ENCODE measurements around the gene RIPOR2.
A peak's percentile ranks its signal among the peaks of the same experiment; 100 is the strongest.
"Not testable (repeated sequence)": the region's sequence is repeated elsewhere in the genome, so short reads cannot be mapped to it uniquely, and the experiment has no call there.

The RIPOR2 gene

GRCh38 chr6:24797596-24798216 lies 138.1 kb downstream of the RIPOR2 start:
- DNase-seq = no peak

DNA sequence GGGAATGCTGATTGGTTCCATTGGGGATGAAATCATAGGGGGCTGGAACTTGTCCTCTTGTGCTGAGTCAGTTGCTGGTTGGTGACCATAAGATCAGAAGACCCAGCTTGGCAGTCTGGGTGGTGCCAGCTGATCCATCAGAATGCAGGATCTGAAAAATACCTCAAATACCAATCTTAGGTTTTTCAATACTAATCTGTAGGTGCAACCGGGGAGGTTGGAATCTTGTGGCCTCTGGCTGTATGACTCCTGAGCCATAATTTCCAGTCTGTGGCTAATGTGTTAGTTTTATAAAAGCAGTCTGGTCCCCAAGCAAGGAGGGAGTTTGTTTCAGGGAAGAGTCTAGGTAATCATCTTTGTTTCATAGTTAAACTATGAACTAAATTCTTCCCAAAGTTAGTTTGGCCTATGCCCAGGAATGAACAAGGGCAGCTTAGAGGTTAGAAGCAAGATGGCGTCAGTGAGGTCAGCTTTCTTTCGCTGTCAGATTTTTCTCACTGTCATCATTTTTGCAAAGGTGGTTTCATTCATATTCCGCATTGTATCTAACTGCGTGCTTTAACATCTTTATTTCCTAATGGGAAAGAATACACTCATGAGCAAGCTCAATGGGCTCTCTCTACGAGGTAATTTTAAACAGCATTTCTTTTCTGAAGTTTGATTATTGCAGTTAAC lies 139.0 kb downstream of the RIPOR2 start:
- DNase-seq = no peak

DNA sequence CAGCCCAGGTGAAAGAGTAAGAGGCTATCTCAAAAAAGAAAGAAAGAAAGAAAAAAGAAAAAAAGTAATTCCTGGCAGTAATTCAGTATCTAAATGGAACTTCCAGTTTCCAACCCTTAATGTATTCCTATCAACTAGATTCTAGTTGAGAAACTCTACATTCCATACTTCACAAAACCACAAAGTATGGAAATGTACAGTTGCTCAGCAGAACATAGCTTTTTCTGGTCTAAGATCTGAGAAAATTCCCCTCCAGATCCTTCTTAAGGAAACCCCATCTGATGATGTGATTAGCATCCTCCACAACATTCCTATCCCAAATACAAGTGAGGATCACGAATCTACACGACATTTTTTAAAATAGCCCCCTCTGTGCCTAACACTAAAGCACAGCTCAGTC lies 140.7 kb downstream of the RIPOR2 start:
- DNase-seq = no peak

DNA sequence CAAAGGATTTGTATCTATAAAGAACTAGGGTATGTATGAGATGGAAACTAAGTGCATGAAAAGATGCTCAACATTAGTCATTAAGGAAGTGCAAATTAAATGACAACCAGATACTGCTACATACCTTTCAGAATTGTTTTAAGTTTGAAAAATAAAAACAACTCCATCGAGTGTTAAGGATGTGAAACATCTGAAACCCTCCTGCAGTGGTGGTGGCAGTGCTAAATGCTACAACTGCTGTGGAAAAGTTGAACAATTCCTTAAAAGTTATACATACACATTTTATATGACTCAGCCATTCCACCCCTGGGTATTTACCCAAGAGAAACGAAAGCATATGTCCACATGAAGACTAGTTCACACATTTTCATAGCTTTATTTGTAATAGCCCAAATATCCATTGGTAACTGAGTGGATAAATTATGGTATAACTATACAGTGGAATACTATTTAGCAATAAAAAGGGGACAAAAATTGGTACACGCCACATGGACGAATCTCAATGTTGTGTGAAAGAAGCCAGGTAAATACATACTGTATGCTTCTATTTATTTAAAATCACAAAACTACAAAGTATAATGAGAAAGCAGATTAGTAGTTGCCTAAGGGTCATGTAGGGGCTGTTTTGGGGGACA lies 147.6 kb downstream of the RIPOR2 start:
- DNase-seq = no peak

DNA sequence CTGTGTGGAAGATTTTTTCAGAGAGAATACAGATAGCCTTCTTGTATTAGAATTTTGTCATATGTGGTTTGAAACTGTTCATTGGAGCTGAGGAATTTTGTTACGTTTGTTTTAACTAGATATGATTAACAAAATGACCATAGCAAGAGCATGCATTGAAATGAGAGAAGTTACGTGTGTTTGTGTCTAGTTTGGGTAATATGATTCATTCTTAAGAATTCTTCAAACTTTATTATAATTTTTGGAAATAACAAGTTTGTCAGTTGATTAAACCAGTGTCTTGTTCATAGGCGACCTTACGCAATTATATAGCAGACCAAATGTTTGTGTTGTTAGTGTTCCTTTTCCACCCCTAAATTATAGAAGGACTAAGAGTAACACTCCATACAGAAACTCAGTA lies 155.6 kb downstream of the RIPOR2 start:
- no peak for DNase-seq

GRCh38 chr6:24779416-24780016 lies 156.2 kb downstream of the RIPOR2 start:
- DNase-seq = no peak

- DNase-seq = no peak
These were observed 156.9 kb downstream of the RIPOR2 start for GRCh38 chr6:24778878-24779277.

DNA sequence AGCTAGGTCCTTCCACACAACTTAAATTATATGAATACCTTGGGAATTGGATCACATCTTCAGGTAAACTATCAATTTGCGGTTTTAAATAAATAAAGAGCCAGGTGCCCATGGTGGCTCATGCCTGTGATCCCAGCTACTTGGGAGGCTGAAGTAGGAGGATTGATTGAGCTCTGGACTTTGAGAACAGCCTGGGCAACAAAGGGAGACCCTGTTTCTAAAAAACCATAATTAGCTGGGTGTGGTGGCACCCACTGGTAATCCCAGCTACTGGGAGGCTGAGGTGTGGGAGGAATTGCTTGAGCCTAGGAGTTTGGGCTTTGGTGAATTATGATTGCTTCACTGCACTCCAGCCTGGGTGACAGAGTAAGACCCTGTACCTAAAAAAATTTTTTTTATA lies 157.6 kb downstream of the RIPOR2 start:
- no peak for DNase-seq

DNA sequence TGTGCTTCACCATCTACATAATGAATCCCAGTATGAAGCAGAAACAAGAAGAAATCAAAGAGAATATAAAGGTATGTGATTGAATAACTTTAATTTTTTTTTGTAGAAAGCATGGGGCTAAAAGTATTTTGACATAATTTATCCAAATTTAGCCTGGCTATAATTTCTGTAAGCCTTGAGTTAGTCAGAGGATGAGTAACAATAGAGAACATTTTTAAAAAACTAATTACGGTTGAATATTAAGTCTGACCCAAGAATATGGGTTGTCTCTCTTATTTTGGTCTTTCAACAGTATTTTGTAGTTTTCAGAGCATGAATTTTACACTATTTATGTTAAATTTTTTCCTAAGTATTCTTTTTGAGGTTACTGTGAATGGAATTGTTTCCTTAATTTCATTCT lies 158.5 kb downstream of the RIPOR2 start:
- no peak for DNase-seq

DNA sequence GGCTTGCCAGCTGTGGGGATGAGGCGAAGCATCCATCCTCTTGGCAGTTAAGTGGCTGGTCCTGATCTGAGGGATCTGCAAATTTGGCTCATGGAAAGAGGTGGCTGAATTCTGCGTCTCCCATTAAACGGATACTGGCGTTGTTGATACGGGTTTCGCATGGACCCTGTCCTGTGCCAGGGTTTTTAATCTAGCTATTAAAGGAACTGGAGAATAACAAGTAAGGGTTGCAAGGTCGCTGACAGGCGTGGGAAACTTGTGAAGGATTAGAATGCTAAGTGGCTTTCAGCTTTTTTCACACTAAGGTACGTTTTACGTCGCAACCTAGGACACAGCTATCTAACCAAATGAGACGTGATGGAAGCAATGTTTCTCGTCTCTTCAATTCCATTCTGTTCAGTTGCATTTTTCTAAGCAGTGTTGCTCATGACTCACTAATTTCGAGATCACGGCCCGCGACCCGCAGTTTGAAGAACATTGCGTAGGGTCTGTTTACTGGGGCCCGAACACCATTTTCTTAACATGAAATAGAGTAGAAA lies 160.2 kb downstream of the RIPOR2 start:
- DNase-seq = no peak

GRCh38 chr6:24774696-24775519 lies 160.9 kb downstream of the RIPOR2 start, which contains the start of gene GMNN:
Gene GMNN (plus strand): TSS chr6:24774937. CDS start chr6:24777247, 2,310 bp downstream.
- peak; percentile 78 for DNase-seq

DNA sequence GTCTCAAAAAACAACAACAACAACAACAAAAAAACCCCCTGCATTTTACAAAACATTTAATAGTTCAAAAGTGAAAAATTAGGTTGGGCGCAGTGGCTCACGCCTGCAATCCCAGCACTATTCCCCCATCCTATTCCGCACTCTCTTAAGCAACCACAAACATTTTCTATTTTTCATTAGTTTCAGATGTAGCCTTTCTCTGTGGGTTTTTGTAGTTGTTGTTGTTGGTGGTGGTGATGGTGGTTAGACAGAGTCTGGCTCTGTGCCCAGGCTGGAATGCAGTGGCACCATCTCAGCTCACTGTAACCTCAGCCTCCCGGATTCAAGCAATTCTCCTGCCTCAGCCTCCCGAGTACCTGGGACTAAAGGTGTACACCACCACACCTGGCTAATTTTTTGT lies 167.4 kb downstream of the RIPOR2 start:
- no peak for DNase-seq

- no peak for DNase-seq
These were observed 168.9 kb downstream of the RIPOR2 start for GRCh38 chr6:24766680-24767462.

DNA sequence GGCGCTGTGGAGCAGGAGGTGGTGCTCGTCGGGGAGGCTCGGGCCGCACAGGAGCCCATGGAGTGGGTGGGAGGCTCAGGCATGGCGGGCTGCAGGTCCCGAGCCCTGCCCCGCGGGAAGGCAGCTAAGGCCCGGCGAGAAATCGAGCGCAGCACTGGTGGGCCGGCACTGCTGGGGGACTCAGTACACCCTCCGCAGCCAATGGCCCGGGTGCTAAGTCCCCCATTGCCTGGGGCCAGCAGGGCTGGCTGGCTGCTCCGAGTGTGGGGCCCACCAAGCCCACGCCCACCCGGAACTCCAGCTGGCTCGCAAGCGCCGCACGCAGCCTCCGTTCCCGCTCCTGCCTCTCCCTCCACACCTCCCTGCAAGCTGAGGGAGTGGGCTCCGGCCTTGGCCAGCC lies 169.8 kb downstream of the RIPOR2 start:
- not testable (repeated sequence) for DNase-seq

- not testable (repeated sequence) for DNase-seq
These were observed 170.6 kb downstream of the RIPOR2 start for GRCh38 chr6:24764833-24765828.

DNA sequence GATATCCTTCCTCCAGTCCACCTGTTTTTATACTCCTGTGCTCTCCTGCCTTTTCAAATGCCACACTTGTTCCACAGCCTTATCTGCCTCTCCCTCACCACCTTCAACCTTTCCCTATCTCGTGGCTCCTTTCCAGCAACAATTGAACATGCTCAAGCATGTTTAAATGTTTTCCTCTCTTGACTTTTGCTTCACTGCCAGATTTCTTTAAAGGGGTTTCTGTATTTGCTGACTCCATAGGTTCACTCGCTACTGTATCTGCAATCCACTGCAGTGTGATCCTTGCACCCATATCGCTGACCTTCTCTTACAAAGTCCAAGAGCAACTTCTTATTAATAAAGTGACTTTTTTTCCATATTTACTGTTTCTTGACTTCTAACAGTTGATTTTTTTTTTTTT lies 172.2 kb downstream of the RIPOR2 start:
- DNase-seq = no peak

- DNase-seq = no peak
These were observed 173.9 kb downstream of the RIPOR2 start for GRCh38 chr6:24761851-24762250.

GRCh38 chr6:24761193-24761835 lies 174.4 kb downstream of the RIPOR2 start:
- DNase-seq = no peak

DNA sequence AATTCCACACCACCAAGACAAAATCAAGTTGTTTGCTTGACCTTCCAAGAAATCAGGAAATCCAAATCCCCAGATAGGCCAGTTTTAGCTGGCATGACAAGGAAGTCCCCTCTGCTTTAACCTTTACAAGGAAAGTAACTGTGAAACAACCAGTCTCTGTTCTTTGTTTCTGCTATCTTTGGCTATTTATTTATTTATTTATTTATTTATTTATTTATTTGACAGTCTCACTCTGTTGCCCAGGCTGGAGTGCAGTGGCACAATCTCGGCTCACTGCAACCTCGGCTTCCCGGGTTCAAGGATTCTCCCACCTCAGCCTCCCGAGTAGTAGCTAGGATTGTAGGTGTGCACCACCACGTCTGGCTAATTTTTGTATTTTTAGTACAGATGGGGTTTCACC lies 175.6 kb downstream of the RIPOR2 start:
- no peak for DNase-seq

DNA sequence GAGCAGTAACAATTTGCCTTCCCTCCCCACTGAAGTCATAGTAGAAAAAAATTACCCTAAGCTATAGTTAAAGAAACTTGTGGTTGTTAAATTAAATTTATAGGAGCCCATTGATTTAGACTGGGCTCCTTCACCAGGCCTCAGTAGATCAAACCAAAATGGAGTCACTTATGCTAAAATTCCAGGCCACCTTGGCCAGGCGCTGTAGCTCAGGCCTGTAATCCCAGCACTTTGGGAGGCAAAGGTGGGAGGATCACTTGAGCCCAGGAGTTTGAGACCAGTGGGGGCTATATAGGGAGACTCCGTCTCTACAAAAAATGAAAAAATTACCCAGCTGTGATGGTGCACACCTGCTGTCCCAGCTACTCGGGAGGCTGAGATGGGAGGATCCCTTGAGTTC lies 176.0 kb downstream of the RIPOR2 start:
- DNase-seq = no peak
